CD4-positive, alpha-beta T cell treated with Interleukin-15 for 1 hour (primary cell): Measurements from ENCODE around the gene INPP1.

ENCODE experiments used
- DNase-seq: peaks from one replicate; pipeline ENCODE4 v3.0.0-alpha.2; 2020

Gene INPP1

DNA sequence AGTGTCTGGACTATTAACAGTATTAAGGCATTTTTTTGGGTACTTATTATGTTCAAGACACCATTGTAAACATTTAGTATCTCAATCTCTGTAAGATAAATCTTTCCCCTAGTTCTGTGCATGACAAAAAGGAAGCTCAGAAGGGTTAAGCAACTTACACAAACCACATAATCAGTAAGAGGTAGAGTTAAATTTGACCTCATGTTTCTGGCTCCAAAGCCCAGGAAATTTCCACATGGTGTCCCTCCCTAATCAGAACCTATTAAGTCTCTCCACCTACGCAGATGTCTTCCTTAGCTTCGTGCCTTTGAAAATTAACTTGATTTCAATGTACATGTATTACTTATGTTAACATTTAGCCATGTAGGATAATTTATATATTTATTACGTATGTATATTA lies 66.8 kb downstream of the INPP1 start:
- DNase-seq = no peak

- no peak for DNase-seq
Measured at GRCh38 chr2:190412966-190413365, 69.6 kb downstream of the INPP1 start.

DNA sequence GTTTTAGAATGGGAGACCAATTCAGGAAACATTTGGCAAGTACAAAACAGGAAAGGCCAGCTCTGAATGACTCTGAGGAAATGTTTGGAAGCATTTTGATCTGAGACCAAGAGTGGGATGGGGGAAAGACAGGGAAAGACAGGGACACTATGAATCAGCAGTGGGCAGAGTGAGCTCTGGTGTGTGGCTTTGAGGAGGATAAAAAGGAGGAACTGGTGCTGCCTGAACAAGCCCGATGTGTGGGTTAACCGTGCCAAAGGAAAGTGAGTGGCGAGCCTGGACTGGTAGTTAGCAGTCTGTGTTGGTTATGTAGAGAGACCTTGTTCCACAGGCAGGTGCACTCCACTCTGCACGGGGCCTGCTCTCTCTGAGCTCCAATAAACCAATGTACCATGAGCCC lies 70.0 kb downstream of the INPP1 start:
- DNase-seq = no peak

DNA sequence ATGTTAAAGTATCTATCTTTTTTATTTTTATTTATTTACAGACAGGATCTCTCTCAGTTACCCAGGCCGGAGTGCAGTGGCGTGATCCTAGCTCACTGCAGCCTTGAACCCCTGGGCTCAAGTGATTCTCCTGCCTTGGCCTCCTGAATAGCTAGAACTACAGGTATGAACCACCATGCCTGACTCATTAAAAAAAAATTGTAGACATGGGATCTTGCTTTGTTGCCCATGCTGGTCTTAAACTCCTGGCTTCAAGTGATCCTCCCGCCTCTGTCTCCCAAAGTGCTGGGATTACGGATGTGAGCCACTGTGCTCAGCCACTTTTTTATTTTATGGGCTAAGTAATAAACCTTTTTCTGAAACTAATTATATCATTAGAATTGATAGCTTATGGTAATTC lies 71.9 kb downstream of the INPP1 start:
- no peak for DNase-seq

DNA sequence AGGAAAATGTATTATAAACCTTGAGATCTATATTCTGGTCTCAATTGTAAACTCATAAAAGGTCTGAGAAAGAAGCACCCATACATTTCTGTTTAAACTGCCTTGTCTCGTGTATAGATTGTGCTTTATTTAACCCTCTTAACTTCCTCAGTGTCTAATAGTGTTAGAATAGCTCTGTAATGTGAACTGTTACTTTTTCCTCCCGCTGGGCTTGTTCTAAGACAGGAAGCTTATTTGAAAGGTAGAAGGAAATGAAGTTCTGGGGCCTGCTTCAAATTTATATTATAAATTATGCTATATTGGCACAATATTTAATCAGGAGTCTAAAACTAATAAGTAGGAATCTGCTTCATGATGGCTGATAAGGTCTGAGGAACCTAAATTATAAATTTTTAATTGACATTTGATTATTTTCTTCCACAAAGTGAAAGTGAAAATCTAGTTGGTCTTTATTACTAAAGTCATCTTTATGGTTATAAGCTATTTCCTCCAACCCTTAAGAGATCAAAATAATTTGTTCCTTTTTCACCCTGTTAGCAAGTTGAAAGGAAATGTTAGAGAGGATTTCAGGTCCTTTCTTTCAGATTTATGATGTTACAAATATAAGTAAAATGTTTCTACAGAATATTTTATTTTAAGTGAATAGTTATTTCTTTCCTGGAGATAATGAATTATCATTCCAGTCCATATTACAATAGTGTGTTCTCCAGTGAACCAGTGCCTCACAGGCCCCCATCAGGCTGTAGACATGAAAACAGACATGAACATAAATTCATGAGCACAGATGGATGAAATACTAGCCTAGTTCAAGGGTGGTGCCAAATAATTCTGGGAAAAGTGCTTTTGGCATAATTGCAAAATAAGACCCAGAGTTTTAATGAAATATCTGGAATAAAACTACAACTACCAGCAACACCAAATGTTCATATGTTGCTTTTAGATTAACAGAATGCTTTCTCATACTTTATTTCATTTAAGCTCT lies 72.7 kb downstream of the INPP1 start:
- DNase-seq = no peak

GRCh38 chr2:190417045-190417842 lies 73.9 kb downstream of the INPP1 start:
- DNase-seq = no peak

DNA sequence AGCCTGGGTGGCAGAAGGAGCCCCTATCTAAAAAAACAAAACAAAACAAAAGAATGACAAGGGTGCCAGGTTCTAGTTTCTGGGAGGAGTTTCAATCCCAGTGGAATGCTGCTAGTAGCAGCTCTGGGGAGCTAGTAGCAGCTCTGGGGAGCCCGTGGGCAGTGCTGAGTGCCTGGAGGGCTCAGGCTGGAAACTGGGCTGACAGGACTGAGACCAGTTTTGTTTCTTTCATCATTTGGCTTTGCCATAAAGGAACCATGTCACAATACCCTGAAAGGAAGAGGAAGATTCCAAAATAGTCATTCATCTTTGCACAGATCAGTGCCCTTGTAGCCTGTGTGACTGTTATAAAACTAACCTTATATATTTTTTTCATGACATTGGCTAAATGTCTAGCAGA lies 75.3 kb downstream of the INPP1 start:
- DNase-seq = no peak

GRCh38 chr2:190420801-190421200 lies 77.4 kb downstream of the INPP1 start:
- no peak for DNase-seq
